Fibroblast of lung (primary cell): ENCODE measurements around the gene OSM. TPM values are rescaled to one million over a fixed set of nuclear protein-coding genes. Genes with fewer than 3 reads are reported as not detected.

Source experiments
- DNase-seq, 2 donors: peaks; one replicate each; pipeline versions ENCODE4 v3.0.0 to v3.0.0-alpha.2; 2010; ENCODE audit warnings: low read depth in 2 of 2
- H2AFZ ChIP-seq: 2 replicates; pipeline ENCODE4 v1.5.1; 2012; ENCODE audit warnings: low read length, control low read depth, inconsistent platforms
- H3K27ac ChIP-seq: 2 replicates; pipeline ENCODE4 v1.5.1; 2011; ENCODE audit warnings: low read length, control low read depth; ENCODE audit not compliant: insufficient read depth
- H3K27me3 ChIP-seq: 2 replicates; pipeline ENCODE4 v1.5.1; 2011; ENCODE audit warnings: mild to moderate bottlenecking, low read length; ENCODE audit not compliant: control insufficient read depth, insufficient read depth
- H3K36me3 ChIP-seq: 2 replicates; pipeline ENCODE4 v1.5.1; 2011; ENCODE audit warnings: low read length; ENCODE audit not compliant: control insufficient read depth, insufficient read depth
- H3K4me1 ChIP-seq: 2 replicates; pipeline ENCODE4 v1.5.1; 2011; ENCODE audit warnings: low read length; ENCODE audit not compliant: control insufficient read depth, insufficient read depth; ENCODE audit errors: extremely low read depth
- H3K4me2 ChIP-seq: 2 replicates; pipeline ENCODE4 v1.5.1; 2011; ENCODE audit warnings: low read length, control low read depth; ENCODE audit not compliant: insufficient read depth; ENCODE audit errors: extremely low read depth
- H3K4me3 ChIP-seq, 4 experiments: fragments of 200-600 bp in 1 of 4; sonication (generic) in 1 of 4; replicated peaks in 1 of 4; 2 replicates each; pipeline ENCODE4 v1.5.1; 2011 to 2016; ENCODE audit warnings: low read length in 4 of 4, low read depth in 3 of 4, mild to moderate bottlenecking in 3 of 4, control low read depth in 2 of 4, inconsistent platforms in 1 of 4, mixed read lengths in 1 of 4; ENCODE audit not compliant: insufficient read depth in 1 of 4; ENCODE audit errors: control extremely low read depth in 1 of 4
- H3K79me2 ChIP-seq: 2 replicates; pipeline ENCODE4 v1.5.1; 2012; ENCODE audit warnings: mild to moderate bottlenecking, low read length, inconsistent platforms; ENCODE audit not compliant: control insufficient read depth, insufficient read depth
- H3K9ac ChIP-seq: 2 replicates; pipeline ENCODE4 v1.5.1; 2011; ENCODE audit warnings: mild to moderate bottlenecking, low read length, control low read depth; ENCODE audit not compliant: insufficient read depth
- H3K9me3 ChIP-seq: 2 replicates; pipeline ENCODE4 v1.5.1; 2012; ENCODE audit warnings: low read depth, low read length; ENCODE audit not compliant: control insufficient read depth, insufficient read depth
- H4K20me1 ChIP-seq: 2 replicates; pipeline ENCODE4 v1.5.1; 2011; ENCODE audit warnings: low read length; ENCODE audit not compliant: control insufficient read depth, insufficient read depth; ENCODE audit errors: extremely low read depth
- EZH2 ChIP-seq: IDR thresholded peaks from 2 replicates; pipeline ENCODE4 v1.5.1; 2012; ENCODE audit warnings: low read length, control low read depth, mild to moderate bottlenecking; ENCODE audit errors: missing control alignments
- polyA plus RNA-seq, 2 donors: library from polyadenylated mRNA; depleted of rRNA in 1 of 2; stranded (reverse) in 1 of 2; unstranded in 1 of 2; fragments of >200 nt; gene quantifications; 2 replicates each; pipeline ENCODE4 v1.2.1, GENCODE V29; 2011 to 2012; ENCODE audit warnings: missing spikeins in 1 of 2
- total RNA-seq: library from RNA; depleted of rRNA; stranded (reverse); fragments of >200 nt; gene quantifications from 2 replicates; pipeline ENCODE4 v1.2.1, GENCODE V29; 2014
- TF ChIP-seq, protein P1 (sequence below), 2 donors: IDR thresholded peaks in 1 of 2; conservative IDR thresholded peaks in 1 of 2; 1 replicate in 1 of 2; 2 replicates in 1 of 2; pipeline ENCODE4 v1.5.1; 2011 to 2012; ENCODE audit warnings: low read length in 2 of 2, control low read depth in 1 of 2, inconsistent platforms in 1 of 2, low read depth in 1 of 2, mild to moderate bottlenecking in 1 of 2

Gene OSM
- total and polyA plus RNA-seq, 2 donors (not counting 1 experiment from before 2014, with no cell fraction given) = not detected

DNA sequence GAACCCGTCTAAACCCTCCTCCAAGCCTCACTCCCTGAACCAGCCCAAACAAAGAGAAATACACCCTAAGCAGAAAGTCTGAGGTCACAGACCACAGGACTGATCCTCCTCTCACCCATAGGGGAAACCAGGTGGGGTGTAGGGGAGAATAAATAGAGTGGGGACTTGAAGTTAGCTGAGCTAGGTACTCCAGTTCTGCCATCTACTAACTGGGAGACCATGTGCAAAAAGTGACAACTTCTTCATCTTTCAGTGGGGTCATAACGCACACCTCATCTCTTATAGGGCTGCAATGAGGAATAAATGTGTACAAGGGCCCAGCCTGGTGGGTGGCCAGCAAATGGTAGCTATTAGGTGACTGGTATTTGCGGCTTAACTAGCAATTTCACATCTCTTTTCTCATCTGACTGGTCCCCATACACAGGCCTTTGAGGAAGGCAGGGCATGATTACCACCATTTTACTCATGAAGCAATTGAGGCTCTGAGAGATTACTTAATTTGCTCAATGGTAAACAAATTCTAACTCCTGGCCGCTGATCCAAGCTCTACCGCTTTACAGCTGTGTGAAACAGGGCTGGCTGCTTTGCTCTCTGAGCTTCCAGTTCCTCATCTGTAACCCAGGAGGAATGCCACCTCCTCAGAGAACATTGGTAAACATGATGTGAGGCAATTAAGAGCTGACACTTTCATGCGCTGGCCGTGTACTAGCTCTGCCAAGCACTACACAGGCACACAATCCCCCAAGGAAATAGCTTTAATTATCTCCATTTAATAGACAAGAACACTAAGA, 43.5 kb upstream of the OSM start:
- peaks cover 2% of the 10 kb centered on the region for H4K20me1 ChIP-seq
- H3K4me1 ChIP-seq = peaks cover 36% of the 10 kb centered on the region
- H3K36me3 ChIP-seq = no peaks in the 10 kb centered on the region
- no peak overlapping the region for H3K4me3 ChIP-seq
- H3K27me3 ChIP-seq = no peaks in the 10 kb centered on the region
- no peak overlapping the region for H3K4me2 ChIP-seq
- no peak overlapping the region for H2AFZ ChIP-seq
- H3K79me2 ChIP-seq = peaks cover 15% of the 10 kb centered on the region
- H3K27ac ChIP-seq = no peak overlapping the region
- TF ChIP-seq, protein P1, sequence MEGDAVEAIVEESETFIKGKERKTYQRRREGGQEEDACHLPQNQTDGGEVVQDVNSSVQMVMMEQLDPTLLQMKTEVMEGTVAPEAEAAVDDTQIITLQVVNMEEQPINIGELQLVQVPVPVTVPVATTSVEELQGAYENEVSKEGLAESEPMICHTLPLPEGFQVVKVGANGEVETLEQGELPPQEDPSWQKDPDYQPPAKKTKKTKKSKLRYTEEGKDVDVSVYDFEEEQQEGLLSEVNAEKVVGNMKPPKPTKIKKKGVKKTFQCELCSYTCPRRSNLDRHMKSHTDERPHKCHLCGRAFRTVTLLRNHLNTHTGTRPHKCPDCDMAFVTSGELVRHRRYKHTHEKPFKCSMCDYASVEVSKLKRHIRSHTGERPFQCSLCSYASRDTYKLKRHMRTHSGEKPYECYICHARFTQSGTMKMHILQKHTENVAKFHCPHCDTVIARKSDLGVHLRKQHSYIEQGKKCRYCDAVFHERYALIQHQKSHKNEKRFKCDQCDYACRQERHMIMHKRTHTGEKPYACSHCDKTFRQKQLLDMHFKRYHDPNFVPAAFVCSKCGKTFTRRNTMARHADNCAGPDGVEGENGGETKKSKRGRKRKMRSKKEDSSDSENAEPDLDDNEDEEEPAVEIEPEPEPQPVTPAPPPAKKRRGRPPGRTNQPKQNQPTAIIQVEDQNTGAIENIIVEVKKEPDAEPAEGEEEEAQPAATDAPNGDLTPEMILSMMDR (conservative IDR thresholded peaks at IDR 0.05 in 1 of 2, IDR thresholded peaks at IDR 0.05 in 1 of 2; ENCODE audit: low read depth in 1 of 2, low read length in 2 of 2) = no peak
- TF ChIP-seq EZH2 = no peak
- H3K9me3 ChIP-seq = no peaks in the 10 kb centered on the region
- H3K9ac ChIP-seq = no peak overlapping the region
- peak; percentile 65 to 78 for DNase-seq

DNA sequence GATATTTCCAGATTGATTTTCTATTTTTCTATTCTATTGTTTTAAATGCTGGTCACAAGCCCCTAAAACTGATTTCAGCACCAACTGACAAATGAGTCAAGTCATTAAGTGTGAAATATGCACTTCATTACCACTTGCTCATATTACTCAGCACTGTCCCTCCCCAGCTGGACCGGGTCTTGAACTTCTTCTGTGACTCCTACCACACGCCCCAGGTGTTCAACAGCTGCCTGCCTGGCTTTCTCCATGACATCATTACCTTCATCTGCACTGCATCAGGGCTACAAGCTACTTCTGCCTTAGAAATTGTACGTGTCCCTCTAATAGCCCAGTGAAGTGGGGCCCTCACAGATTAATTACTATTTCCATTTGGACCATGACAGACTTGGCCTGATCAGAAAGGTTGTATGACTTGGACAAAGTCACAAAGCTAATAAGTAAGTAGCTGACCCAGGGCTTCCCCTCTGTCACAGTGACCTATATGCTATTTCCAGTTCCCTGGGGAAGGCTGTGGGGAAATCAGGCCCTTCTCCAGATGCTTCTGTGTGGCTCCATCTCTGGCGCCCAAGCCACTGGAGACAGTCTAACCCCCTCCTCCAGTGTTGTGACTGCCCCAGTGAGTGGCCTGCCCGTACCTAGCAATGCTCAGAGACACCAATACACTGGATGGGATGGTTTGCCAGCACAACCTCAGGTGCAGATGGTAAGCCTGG, 42.0 kb upstream of the OSM start:
- no peak overlapping the region for H3K4me2 ChIP-seq
- H3K4me1 ChIP-seq = peaks cover 44% of the 10 kb centered on the region
- H3K36me3 ChIP-seq = peaks cover 2% of the 10 kb centered on the region
- H3K27me3 ChIP-seq = no peaks in the 10 kb centered on the region
- TF ChIP-seq EZH2 = no peak
- TF ChIP-seq, protein P1 (conservative IDR thresholded peaks at IDR 0.05 in 1 of 2, IDR thresholded peaks at IDR 0.05 in 1 of 2; ENCODE audit: low read depth in 1 of 2, low read length in 2 of 2) = no peak
- no peak overlapping the region for H3K9ac ChIP-seq
- H3K79me2 ChIP-seq = peaks cover 15% of the 10 kb centered on the region
- no peaks in the 10 kb centered on the region for H3K9me3 ChIP-seq
- H3K27ac ChIP-seq = no peak overlapping the region
- H4K20me1 ChIP-seq = peaks cover 2% of the 10 kb centered on the region
- H3K4me3 ChIP-seq = no peak overlapping the region
- DNase-seq = peak; percentile 60 to 81
- H2AFZ ChIP-seq = no peak overlapping the region

DNA sequence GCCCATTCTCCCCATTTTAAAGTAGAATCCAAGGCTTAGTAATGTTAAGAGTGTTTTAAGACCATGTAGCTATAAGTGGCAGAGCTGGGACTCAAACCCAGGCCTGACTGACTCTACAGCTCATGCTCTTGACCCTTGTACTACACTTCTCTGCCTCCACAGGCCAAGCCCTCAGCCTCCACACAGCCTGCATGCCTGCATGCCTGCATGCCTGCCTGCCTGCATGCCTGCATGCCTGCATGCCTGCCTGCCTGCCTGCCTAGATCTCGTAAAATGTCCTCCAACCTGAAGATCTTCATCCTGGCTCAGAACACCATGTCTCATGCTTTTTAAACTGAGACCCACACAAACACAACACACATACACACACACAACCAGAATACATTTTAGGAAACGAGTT, 41.4 kb upstream of the OSM start:
- TF ChIP-seq, protein P1 (conservative IDR thresholded peaks at IDR 0.05 in 1 of 2, IDR thresholded peaks at IDR 0.05 in 1 of 2; ENCODE audit: low read depth in 1 of 2, low read length in 2 of 2) = no peak
- no peak for TF ChIP-seq EZH2
- Histone ChIP-seq H3K79me2 (peaks cover 15% of the 10 kb centered on the region), H2AFZ (no peak overlapping the region), H4K20me1 (peaks cover 2% of the 10 kb centered on the region), H3K36me3 (peaks cover 2% of the 10 kb centered on the region), H3K4me2 (no peak overlapping the region), H3K27ac (no peak overlapping the region), H3K9me3 (no peaks in the 10 kb centered on the region), H3K9ac (no peak overlapping the region), H3K27me3 (no peaks in the 10 kb centered on the region), H3K4me1 (peaks cover 44% of the 10 kb centered on the region), H3K4me3 (no peak overlapping the region)
- no peak for DNase-seq
